Trophoblast cell (in vitro differentiated cells and primary cell): ENCODE data around the gene SPACDR.

Experiments
- DNase-seq, 2 donors: peaks; one replicate each; pipeline ENCODE4 v3.0.0-alpha.2; 2016
- H2AFZ ChIP-seq: 2 replicates; pipeline ENCODE4 v1.6.1; 2013; ENCODE audit warnings: low read length, moderate library complexity, mild to moderate bottlenecking; ENCODE audit not compliant: insufficient read depth, poor library complexity
- H2AK5ac ChIP-seq: 2 replicates; pipeline ENCODE4 v1.6.1; 2013; ENCODE audit warnings: mild to moderate bottlenecking, low read length
- H2BK120ac ChIP-seq: 2 replicates; pipeline ENCODE4 v1.6.1; 2013; ENCODE audit warnings: low read length, mild to moderate bottlenecking, moderate library complexity; ENCODE audit not compliant: insufficient read depth, poor library complexity
- H2BK12ac ChIP-seq: 2 replicates; pipeline ENCODE4 v1.6.1; 2013; ENCODE audit warnings: mild to moderate bottlenecking, low read length, moderate library complexity
- H2BK5ac ChIP-seq: 2 replicates; pipeline ENCODE4 v1.6.1; 2013; ENCODE audit warnings: low read length, low read depth, moderate library complexity, mild to moderate bottlenecking; ENCODE audit not compliant: poor library complexity
- H3K14ac ChIP-seq: 2 replicates; pipeline ENCODE4 v1.6.1; 2013; ENCODE audit warnings: mild to moderate bottlenecking, low read length
- H3K18ac ChIP-seq: 2 replicates; pipeline ENCODE4 v1.6.1; 2013; ENCODE audit warnings: mild to moderate bottlenecking, low read length
- H3K23ac ChIP-seq: 2 replicates; pipeline ENCODE4 v1.6.1; 2013; ENCODE audit warnings: low read length
- H3K27ac ChIP-seq: 2 replicates; pipeline ENCODE4 v1.5.1; 2013; ENCODE audit warnings: low read depth, mild to moderate bottlenecking, inconsistent platforms, low read length, moderate library complexity
- H3K27me3 ChIP-seq: 2 replicates; pipeline ENCODE4 v1.6.1; 2013; ENCODE audit warnings: inconsistent platforms, mild to moderate bottlenecking, low read length, moderate library complexity; ENCODE audit not compliant: insufficient read depth
- H3K36me3 ChIP-seq, 2 experiments: 1 replicate in 1 of 2; 2 replicates in 1 of 2; pipeline ENCODE4 v1.6.1; 2013; ENCODE audit warnings: low read length in 2 of 2, mild to moderate bottlenecking in 2 of 2, moderate library complexity in 1 of 2; ENCODE audit not compliant: insufficient read depth in 2 of 2, control insufficient read depth in 1 of 2
- H3K4ac ChIP-seq: 2 replicates; pipeline ENCODE4 v1.6.1; 2013; ENCODE audit warnings: low read depth, mild to moderate bottlenecking, low read length, moderate library complexity
- H3K4me1 ChIP-seq, 2 experiments: 1 replicate in 1 of 2; 2 replicates in 1 of 2; pipeline ENCODE4 v1.6.1; 2013; ENCODE audit warnings: low read length in 2 of 2, mild to moderate bottlenecking in 2 of 2, moderate library complexity in 1 of 2; ENCODE audit not compliant: insufficient read depth in 2 of 2, control insufficient read depth in 1 of 2
- H3K4me2 ChIP-seq: 2 replicates; pipeline ENCODE4 v1.6.1; 2013; ENCODE audit warnings: inconsistent platforms, mild to moderate bottlenecking, low read length, moderate library complexity
- H3K4me3 ChIP-seq: 2 replicates; pipeline ENCODE4 v1.5.1; 2013; ENCODE audit warnings: mild to moderate bottlenecking, low read depth, low read length, inconsistent platforms
- H3K79me1 ChIP-seq: one replicate; pipeline ENCODE4 v1.6.1; 2013; ENCODE audit warnings: low read length
- H3K79me2 ChIP-seq: 2 replicates; pipeline ENCODE4 v1.6.1; 2013; ENCODE audit warnings: low read length, mild to moderate bottlenecking; ENCODE audit not compliant: control insufficient read depth, insufficient read depth, poor library complexity
- H3K9ac ChIP-seq: 2 replicates; pipeline ENCODE4 v1.6.1; 2013; ENCODE audit warnings: mild to moderate bottlenecking, low read length
- H3K9me3 ChIP-seq: 2 replicates; pipeline ENCODE4 v1.6.1; 2013; ENCODE audit warnings: low read depth, mild to moderate bottlenecking, control low read depth, inconsistent platforms, low read length; ENCODE audit not compliant: insufficient read depth
- H4K12ac ChIP-seq: 2 replicates; pipeline ENCODE4 v1.6.1; 2013; ENCODE audit warnings: low read depth, mild to moderate bottlenecking, low read length, moderate library complexity
- H4K8ac ChIP-seq: 2 replicates; pipeline ENCODE4 v1.6.1; 2013; ENCODE audit warnings: low read depth, mild to moderate bottlenecking, low read length, moderate library complexity
- H4K91ac ChIP-seq: one replicate; pipeline ENCODE4 v1.6.1; 2013; ENCODE audit warnings: low read depth, mild to moderate bottlenecking, low read length, moderate library complexity
- WGBS: extraction: QIAGEN DNeasy Blood & Tissue Kit; methylation state at CpG from one replicate; pipeline ENCODE4 v1.1.7; 2013; ENCODE audit warnings: missing lambda C conversion rate; ENCODE audit not compliant: insufficient read length, insufficient coverage; ENCODE audit errors: extremely low coverage; 5-methylcytosine and 5-hydroxymethylcytosine counted together

Gene SPACDR

DNA sequence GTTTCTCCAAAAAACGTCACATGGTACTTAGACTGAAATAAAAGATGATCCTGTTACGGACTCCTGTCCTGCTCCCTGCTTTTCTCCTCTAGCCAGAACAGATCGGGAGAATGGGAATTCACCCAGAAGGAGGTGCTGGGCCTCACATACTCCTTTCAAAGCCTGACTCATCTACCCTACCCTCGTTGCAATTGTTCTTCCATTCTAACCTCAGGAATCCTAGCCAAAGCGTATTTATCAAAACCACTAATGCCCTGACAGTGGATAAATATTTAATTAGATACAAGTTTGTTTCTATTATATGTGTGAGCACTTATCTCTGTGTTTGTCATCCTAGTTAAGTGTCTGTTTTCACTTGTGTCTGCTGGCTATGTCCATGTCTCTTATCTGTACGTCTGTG lies 57.3 kb downstream of the SPACDR start:
- Histone ChIP-seq H3K4me2 (no peak overlapping the region), H3K4me3 (no peak overlapping the region), H3K23ac (no peak overlapping the region), H3K4me1 (no peaks in the 10 kb centered on the region), H3K36me3 (no peaks in the 10 kb centered on the region), H2BK5ac (no peak overlapping the region), H3K79me2 (no peaks in the 10 kb centered on the region), H3K4ac (no peak overlapping the region), H2AK5ac (no peak overlapping the region), H3K79me1 (no peaks in the 10 kb centered on the region), H4K91ac (no peak overlapping the region), H2BK120ac (no peak overlapping the region), H2AFZ (no peak overlapping the region), H2BK12ac (no peak overlapping the region), H3K27ac (no peak overlapping the region), H3K9me3 (no peaks in the 10 kb centered on the region), H3K27me3 (peaks cover 2% of the 10 kb centered on the region), H4K8ac (no peak overlapping the region), H3K14ac (no peak overlapping the region), H3K9ac (no peak overlapping the region), H4K12ac (no peak overlapping the region), H3K18ac (no peak overlapping the region)
- WGBS = no CpG with 5 or more reads among the region's 6 CpGs
- DNase-seq = no peak
